Activated CD4-positive, alpha-beta T cell treated with anti-CD3 and anti-CD28 coated beads for 4 hours (primary cell): ENCODE data around the gene PLEKHM3.

Experiments used
- DNase-seq, 2 donors: peaks; one replicate each; pipeline ENCODE4 v3.0.0-alpha.2; 2020

The PLEKHM3 gene

GRCh38 chr2:207848545-207848928 is 176.8 kb downstream of the PLEKHM3 start:
- DNase-seq = no peak

DNA sequence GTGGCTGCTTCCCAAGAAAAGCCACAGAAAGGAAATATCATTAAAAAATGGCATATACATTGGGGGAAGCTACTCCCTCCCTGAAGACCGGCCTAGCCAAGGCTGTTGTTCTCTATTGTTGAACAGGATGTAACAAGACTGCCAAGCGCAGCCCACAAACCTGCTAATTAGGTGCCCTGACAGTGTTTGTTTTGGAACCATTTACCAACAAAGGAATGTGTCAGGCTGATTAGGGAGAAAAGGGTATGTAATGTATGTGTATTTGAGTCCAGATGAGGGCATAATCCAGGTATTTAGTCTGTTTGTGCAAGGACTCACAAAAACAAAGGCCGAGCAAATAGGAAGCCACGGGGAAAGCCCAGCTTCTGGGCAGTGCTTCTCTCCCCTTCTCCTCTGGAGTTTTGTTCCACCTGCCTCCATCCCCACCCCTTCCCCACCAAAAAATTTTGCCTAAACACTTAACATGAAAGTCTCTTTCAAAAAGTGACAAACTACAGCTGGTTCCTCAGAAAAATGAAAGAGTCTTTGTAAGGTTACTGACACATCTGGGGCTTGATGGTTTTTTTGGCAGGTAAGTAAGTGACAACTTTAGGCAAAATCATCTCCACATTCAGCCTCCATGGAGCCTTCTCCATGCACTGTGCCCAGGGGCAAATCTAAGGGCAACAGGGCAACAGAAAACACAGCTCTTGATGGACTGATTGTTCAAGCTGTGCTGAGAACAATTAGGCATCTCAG is 177.4 kb downstream of the PLEKHM3 start:
- DNase-seq = no peak

- no peak for DNase-seq
Measured at GRCh38 chr2:207847098-207847806, 178.1 kb downstream of the PLEKHM3 start.

DNA sequence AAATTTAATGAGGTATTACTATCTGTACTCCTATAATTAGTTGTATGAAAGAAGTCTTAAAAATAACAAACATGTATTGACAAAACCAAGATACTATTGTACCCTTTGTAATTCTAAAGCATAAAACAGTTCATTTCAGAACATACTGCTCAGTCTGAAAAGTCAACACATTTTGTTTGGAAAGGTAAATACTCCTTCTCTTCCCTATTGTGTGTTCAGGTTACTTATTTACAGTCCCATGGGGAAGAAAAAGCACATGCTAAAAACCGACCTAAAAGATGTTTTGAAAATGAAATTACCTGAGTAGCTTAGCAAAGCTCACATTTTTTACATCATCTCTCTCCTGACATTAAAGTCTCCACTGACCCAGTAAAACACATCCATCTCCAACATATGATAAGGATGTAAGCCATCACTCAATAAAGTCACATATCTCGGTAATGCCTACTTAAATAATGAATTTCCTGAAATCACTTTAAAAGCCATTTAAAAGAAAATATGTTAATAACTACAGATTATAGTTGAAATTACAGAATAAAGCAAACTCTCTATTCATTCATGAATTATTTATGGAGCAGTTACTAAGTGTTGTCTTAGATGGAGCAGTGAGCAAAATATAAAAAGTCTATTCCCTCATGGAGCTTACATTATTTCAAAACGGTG is 180.0 kb downstream of the PLEKHM3 start:
- DNase-seq = no peak

- no peak for DNase-seq
Measured at GRCh38 chr2:207844648-207845047, 180.7 kb downstream of the PLEKHM3 start.

DNA sequence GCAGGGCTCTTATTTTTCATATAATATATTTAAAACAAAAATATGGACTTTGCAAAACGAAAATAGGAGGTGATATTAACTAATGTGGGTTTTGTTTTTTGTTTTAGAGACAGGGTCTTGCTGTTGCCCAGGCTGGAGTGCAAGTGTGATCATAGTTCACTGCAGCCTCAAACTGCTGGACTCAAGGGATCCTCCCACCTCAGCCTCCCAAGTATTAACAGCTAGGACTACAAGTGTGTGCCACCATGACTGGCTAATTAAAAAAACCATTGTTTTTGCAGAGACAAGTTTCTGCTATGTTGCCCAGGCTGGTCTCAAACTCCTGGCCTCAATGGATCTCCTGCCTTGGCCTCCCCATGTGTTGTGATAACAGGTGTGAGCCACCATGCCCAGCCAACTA is 185.2 kb downstream of the PLEKHM3 start:
- no peak for DNase-seq

- DNase-seq = no peak
Measured at GRCh38 chr2:207839575-207839974, 185.8 kb downstream of the PLEKHM3 start.

DNA sequence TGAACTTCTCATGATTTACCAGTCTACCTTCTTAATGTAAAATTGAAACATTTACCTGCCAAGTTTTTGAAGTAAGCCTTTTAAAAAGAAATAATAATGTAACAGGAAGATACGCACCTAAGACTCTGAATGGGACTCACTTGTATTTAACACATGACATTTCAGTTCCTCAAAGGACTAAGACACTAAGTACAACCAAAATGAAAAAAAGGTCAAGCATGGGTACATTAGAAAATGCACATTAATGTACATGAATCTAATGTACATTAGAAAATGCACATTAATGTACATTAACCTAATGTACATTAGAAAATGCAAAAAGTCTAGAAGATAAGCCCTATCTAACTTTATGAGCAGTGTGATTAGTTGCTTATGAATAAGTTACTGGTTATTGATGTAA is 186.3 kb downstream of the PLEKHM3 start:
- no peak for DNase-seq

DNA sequence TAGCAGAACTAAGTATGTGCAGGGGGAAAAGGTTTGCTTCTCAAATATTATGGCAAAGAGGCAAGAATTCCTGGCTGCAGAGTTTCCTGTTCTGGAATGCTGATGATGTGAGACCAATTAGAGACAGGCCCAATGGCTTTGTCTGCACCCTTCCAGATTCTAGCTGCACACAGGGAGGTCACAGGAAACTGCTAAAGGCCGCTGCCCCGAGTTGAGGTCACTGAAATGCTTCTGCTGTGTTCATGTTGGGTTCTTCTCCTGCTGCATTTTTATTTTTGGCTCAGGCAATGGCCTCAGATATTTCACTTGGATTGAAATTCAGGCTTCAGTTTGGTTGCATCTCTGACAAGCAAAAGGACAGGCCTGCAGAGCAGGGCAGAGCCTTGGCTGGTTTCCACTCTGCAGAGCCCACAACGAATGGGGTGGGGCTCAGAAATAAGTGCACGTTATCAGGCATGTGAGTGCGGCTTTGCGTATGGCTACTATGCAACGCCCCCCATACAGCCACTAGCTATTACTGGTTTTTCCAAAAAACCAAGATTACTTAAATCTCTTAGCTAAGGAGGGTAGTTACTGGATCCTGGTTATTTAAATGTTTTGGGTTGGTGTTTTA is 188.7 kb downstream of the PLEKHM3 start:
- DNase-seq = no peak

- DNase-seq = no peak
Measured at GRCh38 chr2:207835805-207836204, 189.5 kb downstream of the PLEKHM3 start.

GRCh38 chr2:207833251-207833751 is 192.0 kb downstream of the PLEKHM3 start:
- no peak for DNase-seq

DNA sequence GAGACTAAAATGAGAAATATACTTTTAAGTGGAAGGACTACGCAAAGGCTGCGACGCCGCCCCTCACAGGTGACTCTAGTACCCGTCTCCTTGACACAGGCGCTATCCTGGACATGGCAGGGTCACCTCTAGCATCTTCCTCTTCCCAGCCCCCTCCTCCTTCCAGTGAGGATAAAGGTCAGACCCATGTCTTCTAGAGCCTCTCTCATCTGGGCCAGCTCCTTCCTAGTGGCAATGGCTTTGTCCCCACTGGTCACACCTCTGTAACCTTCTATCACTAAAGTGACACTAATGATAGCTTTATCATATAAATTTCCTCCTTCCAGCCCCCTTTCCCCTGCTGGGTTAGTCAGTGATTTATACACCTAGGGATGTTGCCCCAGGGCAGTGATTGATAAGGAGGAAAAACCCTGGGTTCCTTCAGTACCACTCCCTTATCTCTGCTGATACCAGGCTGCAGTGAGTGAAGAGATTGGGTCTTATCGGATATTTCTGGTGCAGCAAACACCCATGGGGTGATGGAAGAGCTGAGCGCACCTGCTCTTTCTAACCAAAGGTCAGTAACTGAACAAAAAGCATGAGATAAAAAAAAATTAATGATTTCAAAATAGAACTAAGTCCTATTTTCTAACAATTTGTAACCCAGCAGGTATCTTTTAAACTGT is 193.6 kb downstream of the PLEKHM3 start:
- DNase-seq = no peak

DNA sequence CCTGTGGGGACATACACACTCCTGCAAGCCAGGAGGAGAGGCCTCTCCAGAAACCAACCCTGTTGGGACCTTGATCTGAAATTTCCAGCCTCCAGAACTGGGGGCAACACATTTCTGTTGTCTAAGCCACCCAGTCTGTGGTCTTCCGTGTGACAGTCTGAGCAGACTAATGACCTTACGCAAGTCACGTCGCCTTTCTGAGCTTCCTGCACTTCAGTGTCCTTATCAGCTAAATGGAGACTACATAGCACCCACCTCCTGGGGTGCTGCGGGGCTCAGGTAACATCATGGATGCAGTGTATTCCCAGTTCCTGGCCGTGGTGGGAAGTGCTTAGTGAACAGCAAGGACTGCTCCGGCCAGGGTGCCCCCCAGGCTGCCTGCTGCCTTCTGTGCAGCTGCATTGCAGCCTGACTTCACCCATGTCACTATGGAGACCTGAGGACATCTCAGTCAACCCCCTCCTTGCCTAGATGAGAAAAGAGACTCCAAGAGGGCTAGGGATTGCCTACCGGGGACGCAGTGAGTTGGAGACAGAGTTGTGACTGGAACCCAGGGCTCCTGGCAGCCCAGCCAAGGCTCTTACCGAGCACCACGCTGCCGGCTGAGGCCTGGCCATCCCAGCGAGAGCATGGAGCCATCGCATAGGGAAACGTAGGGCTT is 194.4 kb downstream of the PLEKHM3 start:
- no peak for DNase-seq

GRCh38 chr2:207828361-207829057 is 196.8 kb downstream of the PLEKHM3 start:
- DNase-seq = no peak

DNA sequence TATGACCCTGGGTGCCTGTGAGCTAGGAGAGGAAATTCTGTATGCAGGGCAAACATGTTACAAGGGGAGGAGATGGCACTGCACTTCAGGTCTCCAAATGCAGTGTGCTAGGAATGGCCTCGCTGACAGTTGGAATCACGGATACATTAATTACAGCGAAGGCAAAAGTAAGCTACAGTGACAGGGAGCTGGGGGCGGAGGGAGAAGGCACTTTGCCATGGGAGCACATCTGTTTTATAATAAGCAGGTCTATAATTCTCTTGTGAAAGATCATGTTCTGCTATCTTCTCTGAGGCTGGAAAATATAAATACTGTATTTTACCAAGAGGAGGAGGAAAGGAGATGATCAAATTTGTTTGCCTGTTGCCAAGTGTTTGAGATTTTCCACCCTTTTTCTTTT is 199.3 kb downstream of the PLEKHM3 start:
- DNase-seq = no peak

DNA sequence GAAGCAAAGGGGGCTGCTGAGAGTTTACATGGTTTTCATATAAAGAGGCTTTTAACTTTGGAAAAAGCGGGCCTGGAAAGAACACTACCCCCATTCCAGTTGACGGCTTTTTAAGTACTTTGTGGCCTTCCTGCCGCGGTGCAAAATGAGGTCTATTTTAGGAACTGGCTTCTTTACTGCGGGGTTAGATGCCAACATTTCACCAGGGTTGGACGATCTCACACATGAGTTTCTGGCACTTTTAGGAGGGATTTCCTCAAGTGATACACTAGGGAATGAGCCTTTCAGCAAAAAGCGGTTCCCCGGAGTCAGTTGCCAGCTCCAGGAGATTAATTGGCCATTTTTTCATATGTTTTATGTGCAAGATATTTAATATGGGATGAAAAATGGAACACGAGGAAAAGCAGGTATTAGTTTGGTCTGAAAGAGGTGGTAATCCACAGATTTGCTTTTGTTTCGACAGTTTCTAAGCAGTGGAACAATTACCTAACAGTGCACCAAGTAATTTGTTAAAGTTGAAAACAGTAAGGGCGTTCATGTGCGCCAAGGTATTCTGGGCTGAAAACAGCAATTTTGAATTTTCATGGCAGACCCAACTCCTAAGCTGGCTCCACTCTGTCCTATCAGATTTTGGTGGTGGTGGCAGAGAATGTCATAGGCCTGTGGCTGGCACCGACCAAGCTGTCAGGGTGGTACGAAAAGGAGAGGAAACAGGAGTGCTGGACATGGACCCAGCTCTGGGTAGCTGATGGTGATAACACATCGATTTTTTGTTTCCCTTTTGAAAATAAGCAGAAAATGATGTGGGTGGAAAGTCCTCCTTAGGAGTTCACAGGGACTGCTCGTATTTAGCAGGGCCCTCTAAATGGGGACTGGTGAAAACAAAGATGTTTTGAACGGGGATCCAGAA is 200.0 kb downstream of the PLEKHM3 start:
- DNase-seq = no peak

- no peak for DNase-seq
Measured at GRCh38 chr2:207823865-207824264, 201.5 kb downstream of the PLEKHM3 start.

DNA sequence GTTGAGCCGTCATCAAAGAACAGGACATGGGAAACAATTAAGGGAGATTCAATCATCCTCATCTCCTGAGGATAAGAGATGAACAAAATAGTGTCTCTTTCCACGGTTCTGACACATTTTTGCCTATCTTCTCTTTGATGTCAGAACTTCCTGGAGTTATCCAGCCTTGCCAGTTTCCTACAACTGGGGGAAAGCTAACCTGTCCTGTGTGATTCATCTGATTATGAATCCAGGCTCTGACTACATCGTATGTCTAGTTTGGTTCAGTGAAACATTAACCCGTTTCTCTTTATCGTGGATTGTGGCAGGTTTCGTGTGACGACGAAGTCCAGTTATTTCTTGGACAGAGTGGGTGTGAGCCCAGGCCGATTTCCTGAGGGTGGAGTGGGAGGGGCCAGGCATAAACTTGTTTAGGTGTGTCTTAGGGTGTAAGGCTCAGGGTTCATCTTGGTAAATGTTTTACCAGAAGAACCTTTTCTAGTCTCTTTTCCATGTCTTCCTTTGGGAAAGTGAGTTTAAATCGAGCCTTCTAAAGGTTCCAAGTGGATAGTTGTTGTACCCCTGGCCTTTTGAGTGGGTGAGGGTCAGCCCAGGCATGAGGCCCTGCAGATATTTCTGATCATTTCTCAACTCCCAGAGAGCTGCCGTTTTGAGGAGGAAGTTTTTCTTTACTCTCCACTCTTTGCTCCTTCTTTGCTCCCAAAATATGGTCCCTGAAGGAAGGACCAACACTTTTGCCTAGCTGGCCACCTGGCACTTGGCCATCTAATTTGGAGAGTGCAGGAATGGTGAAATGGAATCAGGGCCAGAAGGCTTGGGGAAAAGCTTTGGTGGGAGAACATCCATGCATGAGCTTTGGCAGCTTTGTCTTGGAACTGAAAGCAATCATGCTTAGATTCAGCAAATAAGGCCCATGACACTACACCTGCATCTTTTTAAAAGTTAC is 205.2 kb downstream of the PLEKHM3 start:
- no peak for DNase-seq
